Measurements from ENCODE around the gene PLPPR1.

DNA sequence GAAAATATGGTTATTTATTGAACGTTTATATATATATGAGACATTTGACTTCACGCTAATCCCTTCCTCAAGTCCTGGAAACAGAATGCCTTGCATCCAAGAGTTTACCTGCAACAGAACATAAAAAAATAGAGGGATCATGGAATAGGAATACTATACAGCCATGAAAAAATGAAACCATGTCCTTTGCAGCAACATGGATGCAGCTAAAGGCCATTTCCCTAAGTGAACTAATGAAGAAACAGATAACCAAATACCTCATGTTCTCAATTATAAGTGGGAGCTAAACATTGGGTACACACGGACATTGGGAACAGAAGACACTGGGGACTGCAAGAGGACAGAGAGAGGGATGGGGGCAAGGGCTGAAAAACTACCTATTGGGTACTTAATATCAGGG, 343.3 kb downstream of the PLPPR1 start:
- TF ChIP-seq CTCF (IDR thresholded peaks at IDR 0.05) (no peak), POLR2A (IDR thresholded peaks at IDR 0.05) (no peak)
